PC-9 (cell line): Measurements from ENCODE around the gene PPP1R17.

Source experiments
- CTCF ChIP-seq: fragments of 200-600 bp; sonication (generic); conservative IDR thresholded peaks from 2 replicates; pipeline ENCODE4 v1.6.1; 2017; ENCODE audit warnings: mixed run types, antibody characterized with exemption, mild to moderate bottlenecking, moderate library complexity
- EZH2 ChIP-seq: fragments of 200-600 bp; sonication (generic); IDR thresholded peaks from 2 replicates; pipeline ENCODE4 v1.8.0; 2017; ENCODE audit warnings: antibody characterized with exemption, low read depth

- no peak for TF ChIP-seq CTCF
- no peak for TF ChIP-seq EZH2
These were observed 23.2 kb downstream of the PPP1R17 start for GRCh38 chr7:31710171-31710570.
